GM23338 (cell line): ENCODE results near the gene FAM171A1. TPM values are rescaled to one million over a fixed set of nuclear protein-coding genes. Genes with fewer than 3 reads are reported as not detected.
"Not testable (repeated sequence)": the region's sequence is repeated elsewhere in the genome, so short reads cannot be mapped to it uniquely, and the experiment has no call there.

ENCODE experiments used
- ATAC-seq: fragments of 200-7000 bp; cut with Tn5 transposase; 3 replicates; pipeline ENCODE4 v1.9.1; 2020
- DNase-seq: peaks from one replicate; pipeline ENCODE4 v3.0.0-alpha.2; 2015; ENCODE audit warnings: low spot score
- H2AFZ ChIP-seq: fragments of 200-600 bp; sonication (generic); 2 replicates; pipeline ENCODE4 v1.8.0; 2016; ENCODE audit warnings: antibody characterized with exemption, mild to moderate bottlenecking, moderate library complexity
- H3F3A ChIP-seq: fragments of 200-600 bp; sonication (generic); replicated peaks from 2 replicates; pipeline ENCODE4 v1.8.0; 2017; ENCODE audit warnings: antibody characterized with exemption, mixed run types, low read depth
- H3K27ac ChIP-seq: fragments of 200-600 bp; sonication (generic); 2 replicates; pipeline ENCODE4 v1.6.1; 2016; ENCODE audit warnings: low read depth
- H3K27me3 ChIP-seq: fragments of 200-600 bp; sonication (generic); 2 replicates; pipeline ENCODE4 v1.8.0; 2016; ENCODE audit warnings: mild to moderate bottlenecking, mixed run types, moderate library complexity; ENCODE audit not compliant: insufficient read depth
- H3K36me3 ChIP-seq: fragments of 200-600 bp; sonication (generic); 2 replicates; pipeline ENCODE4 v1.8.0; 2016; ENCODE audit warnings: mild to moderate bottlenecking; ENCODE audit not compliant: insufficient read depth
- H3K4me1 ChIP-seq: fragments of 200-600 bp; sonication (generic); 2 replicates; pipeline ENCODE4 v1.8.0; 2016; ENCODE audit warnings: mild to moderate bottlenecking, moderate library complexity; ENCODE audit not compliant: insufficient read depth
- H3K4me2 ChIP-seq: fragments of 200-600 bp; sonication (generic); 2 replicates; pipeline ENCODE4 v1.7.1; 2017; ENCODE audit warnings: mixed run types
- H3K4me3 ChIP-seq: fragments of 200-600 bp; sonication (generic); 2 replicates; pipeline ENCODE4 v1.6.1; 2016; ENCODE audit warnings: mixed run types
- H3K79me2 ChIP-seq: fragments of 200-600 bp; sonication (generic); replicated peaks from 2 replicates; pipeline ENCODE4 v1.8.0; 2017; ENCODE audit warnings: mild to moderate bottlenecking; ENCODE audit not compliant: insufficient read depth
- H3K9me2 ChIP-seq: fragments of 200-600 bp; sonication (generic); 2 replicates; pipeline ENCODE4 v1.8.0; 2017; ENCODE audit not compliant: insufficient read depth
- H4K20me1 ChIP-seq: fragments of 200-600 bp; sonication (generic); replicated peaks from 2 replicates; pipeline ENCODE4 v1.8.0; 2017; ENCODE audit warnings: mild to moderate bottlenecking; ENCODE audit not compliant: insufficient read depth
- H3K27ac Mint-ChIP-seq: 2 replicates; pipeline ENCODE4 v1.8.0; 2020; ENCODE audit warnings: inconsistent platforms, mild to moderate bottlenecking, moderate library complexity, mixed read lengths
- H3K27me3 Mint-ChIP-seq: 3 replicates; pipeline ENCODE4 v1.8.0; 2022; ENCODE audit warnings: low read depth, mild to moderate bottlenecking, moderate library complexity, mixed read lengths, inconsistent platforms; ENCODE audit not compliant: insufficient read depth, poor library complexity
- H3K36me3 Mint-ChIP-seq: 3 replicates; pipeline ENCODE4 v1.8.0; 2021; ENCODE audit warnings: low read depth, mild to moderate bottlenecking, inconsistent platforms, moderate library complexity, mixed read lengths
- H3K4me1 Mint-ChIP-seq: 3 replicates; pipeline ENCODE4 v1.8.0; 2020; ENCODE audit warnings: mild to moderate bottlenecking, inconsistent platforms, mixed read lengths
- H3K4me3 Mint-ChIP-seq: 3 replicates; pipeline ENCODE4 v1.8.0; 2021; ENCODE audit warnings: moderate library complexity, mild to moderate bottlenecking, inconsistent platforms, mixed read lengths
- H3K9me3 Mint-ChIP-seq: 3 replicates; pipeline ENCODE4 v1.8.0; 2020; ENCODE audit warnings: moderate library complexity, mild to moderate bottlenecking, inconsistent platforms, mixed read lengths
- CREB1 ChIP-seq: fragments of 250-450 bp; sonication (Bioruptor Pico); IDR thresholded peaks from 2 replicates; pipeline ENCODE4 v1.5.0; 2020; ENCODE audit warnings: low read depth, mild to moderate bottlenecking, moderate library complexity
- NANOG ChIP-seq: IDR thresholded peaks from 2 replicates; pipeline ENCODE4 v1.6.1; 2016; ENCODE audit warnings: antibody characterized with exemption, borderline replicate concordance
- POLR2AphosphoS5 ChIP-seq: IDR thresholded peaks from 2 replicates; pipeline ENCODE4 v1.6.1; 2016; ENCODE audit warnings: antibody characterized with exemption, low read depth
- REST ChIP-seq: IDR thresholded peaks from one replicate; pipeline ENCODE4 v1.6.1; 2018; ENCODE audit warnings: antibody characterized with exemption; ENCODE audit not compliant: unreplicated experiment
- STAT1 ChIP-seq: IDR thresholded peaks from one replicate; pipeline ENCODE4 v1.6.1; 2016; ENCODE audit warnings: antibody characterized with exemption; ENCODE audit not compliant: unreplicated experiment
- ZNF114 ChIP-seq: fragments of 250-450 bp; sonication (Bioruptor Pico); IDR thresholded peaks from 2 replicates; pipeline ENCODE4 v1.5.0; 2020; ENCODE audit warnings: mild to moderate bottlenecking, moderate library complexity
- ZNF331 ChIP-seq: fragments of 250-450 bp; sonication (Bioruptor Pico); IDR thresholded peaks from 2 replicates; pipeline ENCODE4 v1.5.0; 2020; ENCODE audit warnings: low read depth, mild to moderate bottlenecking, moderate library complexity
- polyA plus RNA-seq: library from polyadenylated mRNA; unstranded; fragments of >200 nt; fragmentation: Nextera tagmentation; extraction: Ambion mirVana; gene quantifications from 2 replicates; pipeline ENCODE4 v1.2.1, GENCODE V29; 2016
- total RNA-seq: library from RNA; depleted of rRNA; stranded (reverse); fragments of >200 nt; shearing (Covaris generic); gene quantifications from 2 replicates; pipeline ENCODE4 v1.2.3, GENCODE V29; 2014
- TF ChIP-seq, protein P1 (sequence below): IDR thresholded peaks from 2 replicates; pipeline ENCODE4 v1.6.1; 2016; ENCODE audit warnings: antibody characterized with exemption
- TF ChIP-seq, protein P2 (sequence below), 2 experiments: fragments of 200-600 bp in 1 of 2; sonication (generic) in 1 of 2; conservative IDR thresholded peaks; 2 replicates each; pipeline versions ENCODE4 v1.5.1 to v1.6.1; 2016 to 2017; ENCODE audit warnings: antibody characterized with exemption in 2 of 2, low read depth in 2 of 2, mild to moderate bottlenecking in 2 of 2, moderate library complexity in 1 of 2

Gene FAM171A1
- total and polyA plus RNA-seq, 2 experiments from 2014 or later, result 11.3 to 32.2 TPM

GRCh38 chr10:15391491-15391890 is 20.4 kb upstream of the FAM171A1 start (continued):
- TF ChIP-seq REST (no peak), STAT1 (no peak), ZNF331 (CRISPR knock-in tag) (no peak), ZNF114 (CRISPR knock-in tag) (no peak), POLR2AphosphoS5 (no peak), CREB1 (CRISPR knock-in tag) (no peak), NANOG (no peak)
- TF ChIP-seq, protein P1, sequence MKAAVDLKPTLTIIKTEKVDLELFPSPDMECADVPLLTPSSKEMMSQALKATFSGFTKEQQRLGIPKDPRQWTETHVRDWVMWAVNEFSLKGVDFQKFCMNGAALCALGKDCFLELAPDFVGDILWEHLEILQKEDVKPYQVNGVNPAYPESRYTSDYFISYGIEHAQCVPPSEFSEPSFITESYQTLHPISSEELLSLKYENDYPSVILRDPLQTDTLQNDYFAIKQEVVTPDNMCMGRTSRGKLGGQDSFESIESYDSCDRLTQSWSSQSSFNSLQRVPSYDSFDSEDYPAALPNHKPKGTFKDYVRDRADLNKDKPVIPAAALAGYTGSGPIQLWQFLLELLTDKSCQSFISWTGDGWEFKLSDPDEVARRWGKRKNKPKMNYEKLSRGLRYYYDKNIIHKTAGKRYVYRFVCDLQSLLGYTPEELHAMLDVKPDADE, result no peak
- TF ChIP-seq, protein P2, sequence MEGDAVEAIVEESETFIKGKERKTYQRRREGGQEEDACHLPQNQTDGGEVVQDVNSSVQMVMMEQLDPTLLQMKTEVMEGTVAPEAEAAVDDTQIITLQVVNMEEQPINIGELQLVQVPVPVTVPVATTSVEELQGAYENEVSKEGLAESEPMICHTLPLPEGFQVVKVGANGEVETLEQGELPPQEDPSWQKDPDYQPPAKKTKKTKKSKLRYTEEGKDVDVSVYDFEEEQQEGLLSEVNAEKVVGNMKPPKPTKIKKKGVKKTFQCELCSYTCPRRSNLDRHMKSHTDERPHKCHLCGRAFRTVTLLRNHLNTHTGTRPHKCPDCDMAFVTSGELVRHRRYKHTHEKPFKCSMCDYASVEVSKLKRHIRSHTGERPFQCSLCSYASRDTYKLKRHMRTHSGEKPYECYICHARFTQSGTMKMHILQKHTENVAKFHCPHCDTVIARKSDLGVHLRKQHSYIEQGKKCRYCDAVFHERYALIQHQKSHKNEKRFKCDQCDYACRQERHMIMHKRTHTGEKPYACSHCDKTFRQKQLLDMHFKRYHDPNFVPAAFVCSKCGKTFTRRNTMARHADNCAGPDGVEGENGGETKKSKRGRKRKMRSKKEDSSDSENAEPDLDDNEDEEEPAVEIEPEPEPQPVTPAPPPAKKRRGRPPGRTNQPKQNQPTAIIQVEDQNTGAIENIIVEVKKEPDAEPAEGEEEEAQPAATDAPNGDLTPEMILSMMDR (conservative IDR thresholded peaks at IDR 0.05; ENCODE audit: low read depth in 2 of 2), result no peak

GRCh38 chr10:15388172-15388571 is 17.1 kb upstream of the FAM171A1 start:
- not testable (repeated sequence) for H3K9me3 Mint-ChIP-seq, H3K4me1 ChIP-seq, H2AFZ ChIP-seq, H3F3A ChIP-seq, H3K27ac Mint-ChIP-seq, H3K4me3 ChIP-seq, ATAC-seq, H3K4me2 ChIP-seq, H3K36me3 ChIP-seq, H3K27me3 ChIP-seq, H3K9me2 ChIP-seq, H3K4me3 Mint-ChIP-seq, H3K27ac ChIP-seq, H3K27me3 Mint-ChIP-seq, DNase-seq, H4K20me1 ChIP-seq, H3K36me3 Mint-ChIP-seq, H3K79me2 ChIP-seq, H3K4me1 Mint-ChIP-seq
